Measurements from ENCODE around the gene FMN1. TPM values are rescaled to one million over a fixed set of nuclear protein-coding genes. Genes with fewer than 3 reads are reported as not detected.
A peak's percentile ranks its signal among the peaks of the same experiment; 100 is the strongest.

FMN1 gene
- total and polyA plus RNA-seq, 2 experiments from 2014 or later = 0.53 to 1.8 TPM

- TF ChIP-seq CTCF (IDR thresholded peaks at IDR 0.05; ENCODE audit: low read depth, low read length) = no peak
- peak in 1 of 2 donors; percentile 38 for DNase-seq (ENCODE audit: low read depth in 1 of 2, low spot score in 1 of 2)
These were observed 461.2 kb downstream of the FMN1 start for GRCh38 chr15:32733281-32733680.

GRCh38 chr15:32732574-32733157 lies 461.8 kb downstream of the FMN1 start:
- Histone ChIP-seq H3K27ac (no peak overlapping the region), H3K27me3 (no peaks in the 10 kb centered on the region), H3K4me3 (no peak overlapping the region), H3K4me1 (ENCODE audit: low read depth) (no peaks in the 10 kb centered on the region), H3K36me3 (no peaks in the 10 kb centered on the region), H3K9me3 (ENCODE audit: low read depth) (no peaks in the 10 kb centered on the region)
- DNase-seq (ENCODE audit: low read depth in 1 of 2, low spot score in 1 of 2) = no peak
- no peak for TF ChIP-seq CTCF (IDR thresholded peaks at IDR 0.05; ENCODE audit: low read depth, low read length)

More at GRCh38 chr15:32733281-32733680, 461.2 kb downstream of the FMN1 start:
- no peaks in the 10 kb centered on the region for H3K9me3 ChIP-seq (ENCODE audit: low read depth)
- no peaks in the 10 kb centered on the region for H3K36me3 ChIP-seq
- no peak overlapping the region for H3K27ac ChIP-seq
- no peak overlapping the region for H3K4me3 ChIP-seq
- no peaks in the 10 kb centered on the region for H3K4me1 ChIP-seq (ENCODE audit: low read depth)
- H3K27me3 ChIP-seq = no peaks in the 10 kb centered on the region

GRCh38 chr15:32730677-32731654 lies 463.5 kb downstream of the FMN1 start:
- no peaks in the 10 kb centered on the region for H3K36me3 ChIP-seq

GRCh38 chr15:32729700-32730395 lies 464.7 kb downstream of the FMN1 start:
- H3K4me1 ChIP-seq (ENCODE audit: low read depth) = no peaks in the 10 kb centered on the region
- H3K27ac ChIP-seq = no peak overlapping the region
- no peaks in the 10 kb centered on the region for H3K27me3 ChIP-seq
- no peak for DNase-seq (ENCODE audit: low read depth in 1 of 2, low spot score in 1 of 2)
- no peaks in the 10 kb centered on the region for H3K9me3 ChIP-seq (ENCODE audit: low read depth)
- TF ChIP-seq CTCF (IDR thresholded peaks at IDR 0.05; ENCODE audit: low read depth, low read length) = no peak
- no peak overlapping the region for H3K4me3 ChIP-seq
- H3K36me3 ChIP-seq = no peaks in the 10 kb centered on the region

More at GRCh38 chr15:32730677-32731654, 463.5 kb downstream of the FMN1 start:
- H3K4me1 ChIP-seq (ENCODE audit: low read depth) = no peaks in the 10 kb centered on the region
- no peak for TF ChIP-seq CTCF (IDR thresholded peaks at IDR 0.05; ENCODE audit: low read depth, low read length)
- no peaks in the 10 kb centered on the region for H3K27me3 ChIP-seq
- no peak overlapping the region for H3K4me3 ChIP-seq
- peak; percentile 56 to 65 for DNase-seq (ENCODE audit: low read depth in 1 of 2, low spot score in 1 of 2)
- H3K27ac ChIP-seq = no peak overlapping the region
- H3K9me3 ChIP-seq (ENCODE audit: low read depth) = no peaks in the 10 kb centered on the region

GRCh38 chr15:32723171-32723948 lies 471.2 kb downstream of the FMN1 start:
- Histone ChIP-seq H3K27ac (no peak overlapping the region), H3K4me1 (ENCODE audit: low read depth) (peaks cover 3% of the 10 kb centered on the region), H3K27me3 (peaks cover 56% of the 10 kb centered on the region), H3K4me3 (no peak overlapping the region), H3K36me3 (no peaks in the 10 kb centered on the region), H3K9me3 (ENCODE audit: low read depth) (no peaks in the 10 kb centered on the region)
- no peak for TF ChIP-seq CTCF (IDR thresholded peaks at IDR 0.05; ENCODE audit: low read depth, low read length)
- DNase-seq (ENCODE audit: low read depth in 1 of 2, low spot score in 1 of 2) = no peak

Data from cardiac muscle cell (in vitro differentiated cells and primary cell).